ENCODE measurements around the gene TFAP2E.
A peak's percentile ranks its signal among the peaks of the same experiment; 100 is the strongest.

TFAP2E gene

GRCh38 chr1:35564884-35565741, 8.0 kb upstream of the TFAP2E start:
- ChIA-PET POLR2A (no interaction called here), CTCF (interaction anchor here (0.6 to 5.9 kb wide), 41 partner anchors 8 to 778 kb away, joined by 3 to 184 read pairs (median 5); partner anchors contain the start of genes C1orf216, CLSPN and TFAP2E)
- TF ChIP-seq CTCF (IDR thresholded peaks at IDR 0.05; ENCODE audit: control extremely low read depth, extremely low read depth, low read depth, missing control alignments): no peak
- no peak for DNase-seq (ENCODE audit: extremely low spot score)

GRCh38 chr1:35565742-35566133, 7.4 kb upstream of the TFAP2E start:
- CTCF ChIA-PET: interaction anchor here (1.1 to 5.9 kb wide), 17 partner anchors 16 to 779 kb away, joined by 3 to 184 read pairs (median 5); partner anchors contain the start of genes C1orf216 and CLSPN
- POLR2A ChIA-PET: no interaction called here
- TF ChIP-seq CTCF (IDR thresholded peaks at IDR 0.05; ENCODE audit: control extremely low read depth, extremely low read depth, low read depth, missing control alignments): no peak
- DNase-seq (ENCODE audit: extremely low spot score): no peak

DNA sequence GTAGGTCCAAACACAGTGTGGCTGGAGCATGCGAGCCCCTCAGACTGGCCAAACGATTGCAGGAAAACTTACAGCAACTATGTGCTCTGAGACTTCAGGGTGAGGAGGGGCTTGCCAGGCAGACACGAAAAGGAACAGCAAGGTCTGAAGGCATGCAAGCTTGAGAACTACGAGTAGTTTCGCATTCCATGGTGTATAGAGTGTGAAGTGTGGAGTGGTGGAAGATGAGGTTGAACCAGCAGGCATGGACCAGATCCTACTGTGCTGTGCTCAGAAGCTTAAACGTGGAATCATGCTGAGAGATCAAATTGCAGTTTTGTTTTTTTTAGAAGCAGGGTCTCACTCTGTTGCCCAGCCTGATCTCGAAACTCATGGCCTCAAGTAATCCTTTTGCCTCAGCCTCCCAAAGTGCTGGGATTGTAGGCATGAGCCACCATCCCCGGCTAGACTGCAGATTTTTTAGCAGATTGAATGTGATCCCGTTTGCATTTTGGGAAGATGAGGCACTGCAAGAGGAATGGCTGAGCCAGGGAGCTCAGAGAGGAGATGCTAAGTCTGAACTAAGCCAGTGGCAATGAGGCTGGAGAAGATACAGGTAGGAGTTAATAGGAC, 5.1 kb upstream of the TFAP2E start:
- ChIA-PET POLR2A (no interaction called here), CTCF (interaction anchor here (0.9 to 5.9 kb wide), 25 partner anchors 10 to 369 kb away, joined by 3 to 184 read pairs (median 6); partner anchors contain the start of gene CLSPN)
- no peak for TF ChIP-seq CTCF (IDR thresholded peaks at IDR 0.05; ENCODE audit: control extremely low read depth, extremely low read depth, low read depth, missing control alignments)
- DNase-seq (ENCODE audit: extremely low spot score): no peak

DNA sequence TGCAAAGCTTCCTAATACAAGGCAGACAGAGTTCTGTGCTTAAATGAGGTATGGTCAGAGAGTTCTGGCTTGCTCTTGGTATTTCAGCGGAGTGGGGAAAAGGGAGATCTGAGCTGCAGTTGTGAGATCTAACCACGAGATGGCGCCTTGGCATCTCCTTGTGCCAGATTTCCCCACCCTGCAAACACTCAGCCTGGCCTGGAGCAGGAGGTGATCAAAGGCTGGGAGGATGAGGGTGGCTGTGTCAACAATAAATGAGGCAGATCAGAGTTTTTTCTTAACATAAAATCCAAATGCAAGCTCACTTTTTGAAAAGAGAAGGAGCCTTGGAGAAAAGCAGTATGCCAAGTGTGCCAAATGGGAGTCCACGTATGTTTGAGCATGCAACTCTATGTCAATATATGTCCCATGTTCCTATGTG, 4.1 kb upstream of the TFAP2E start:
- CTCF ChIA-PET: interaction anchor here (0.8 to 5.9 kb wide), 31 partner anchors 9 to 370 kb away, joined by 3 to 184 read pairs (median 4); partner anchors contain the start of gene CLSPN
- POLR2A ChIA-PET: no interaction called here
- DNase-seq (ENCODE audit: extremely low spot score): peak; percentile 80
- peak; percentile 83 for TF ChIP-seq CTCF (IDR thresholded peaks at IDR 0.05; ENCODE audit: control extremely low read depth, extremely low read depth, low read depth, missing control alignments)

DNA sequence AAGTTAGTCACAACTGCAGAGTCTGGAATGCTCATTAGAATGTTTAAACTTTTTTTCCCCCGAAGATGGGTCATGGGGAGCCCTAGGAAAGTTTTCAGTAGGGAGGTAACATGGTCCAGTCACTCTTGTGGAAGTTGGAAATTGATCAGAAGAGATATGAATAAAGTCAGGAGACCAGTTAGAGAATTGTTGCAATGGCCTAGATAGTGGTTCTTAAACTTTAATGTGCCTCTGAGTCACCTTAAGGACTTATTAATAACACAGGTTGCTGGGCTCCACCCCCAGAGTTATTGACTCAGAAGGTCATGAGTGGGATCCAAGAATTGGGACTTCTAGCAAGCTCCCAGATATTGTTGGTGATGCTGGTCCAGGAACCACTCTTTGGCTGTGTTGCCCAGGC, 3.2 kb upstream of the TFAP2E start:
- DNase-seq (ENCODE audit: extremely low spot score): no peak
- no peak for TF ChIP-seq CTCF (IDR thresholded peaks at IDR 0.05; ENCODE audit: control extremely low read depth, extremely low read depth, low read depth, missing control alignments)
- CTCF ChIA-PET: interaction anchor here (1.0 to 4.2 kb wide), 6 partner anchors 10 to 157 kb away, joined by 3 to 45 read pairs (median 6); no protein-coding TSS in a partner anchor
- POLR2A ChIA-PET: no interaction called here

DNA sequence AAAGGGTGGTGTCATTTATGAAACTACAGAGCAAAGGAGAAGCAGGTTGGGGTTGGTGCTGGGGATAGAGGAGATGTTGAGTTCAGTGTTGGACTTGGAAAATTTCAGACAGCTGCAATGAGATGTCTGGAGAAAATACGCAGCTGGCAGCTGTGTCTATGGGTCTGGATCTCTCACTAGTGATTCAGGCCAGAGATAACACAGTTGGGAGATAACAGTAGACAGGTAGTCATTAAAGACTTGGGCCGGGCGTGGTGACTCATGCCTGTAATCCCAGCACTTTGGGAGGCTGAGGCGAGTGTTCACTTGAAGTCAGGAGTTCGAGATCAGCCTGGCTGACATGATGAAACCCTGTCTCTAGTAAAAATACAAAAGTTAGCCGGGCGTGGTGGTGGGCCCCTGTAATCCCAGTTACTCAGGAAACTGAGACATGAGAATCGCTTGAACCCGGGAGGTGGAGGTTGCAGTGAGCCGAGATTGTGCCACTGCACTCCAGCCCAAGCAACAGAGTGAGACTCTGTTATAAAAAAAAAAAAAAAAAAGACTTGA, 2.5 kb upstream of the TFAP2E start:
- POLR2A ChIA-PET: no interaction called here
- TF ChIP-seq CTCF (IDR thresholded peaks at IDR 0.05; ENCODE audit: control extremely low read depth, extremely low read depth, low read depth, missing control alignments): no peak
- CTCF ChIA-PET: interaction anchor here (0.7 to 4.2 kb wide), 12 partner anchors 10 to 204 kb away, joined by 3 to 45 read pairs (median 4); no protein-coding TSS in a partner anchor
- DNase-seq (ENCODE audit: extremely low spot score): no peak

Data from GM10248 (cell line).